ENCODE data around the gene MYF5.

GRCh38 chr12:80670214-80670613, 46.5 kb upstream of the MYF5 start:
- no peak for TF ChIP-seq CTCF (tag by site-specific recombination; IDR thresholded peaks at IDR 0.05)
- TF ChIP-seq YY1 (tag by site-specific recombination; IDR thresholded peaks at IDR 0.05) = no peak
- TF ChIP-seq ELK4 (IDR thresholded peaks at IDR 0.05; ENCODE audit: borderline replicate concordance, low read depth, low read length) = no peak
- TF ChIP-seq ZNF292 (tag by site-specific recombination; IDR thresholded peaks at IDR 0.05; ENCODE audit: borderline replicate concordance, low read depth) = no peak
- TF ChIP-seq ZNF530 (tag by site-specific recombination; IDR thresholded peaks at IDR 0.05; ENCODE audit: low read depth) = no peak
- no peak for TF ChIP-seq ZFP41 (tag by site-specific recombination; IDR thresholded peaks at IDR 0.05; ENCODE audit: borderline replicate concordance)
- TF ChIP-seq ZBTB20 (tag by site-specific recombination; IDR thresholded peaks at IDR 0.05) = no peak
- TF ChIP-seq ZNF266 (tag by site-specific recombination; IDR thresholded peaks at IDR 0.05; ENCODE audit: low read depth) = no peak
